SK-N-SH treated with all-trans-retinoic acid at 6 μM for 48 hours (cell line): Measurements from ENCODE around the gene ABCA12.

Experiments
- ARNTL ChIP-seq: fragments of 450-650 bp; formaldehyde crosslinking; IDR thresholded peaks from 2 replicates; pipeline ENCODE4 v1.5.0; 2020; ENCODE audit warnings: low read depth, mild to moderate bottlenecking, moderate library complexity, borderline replicate concordance
- CSRNP3 ChIP-seq: fragments of 250-450 bp; sonication (Bioruptor Pico); IDR thresholded peaks from 2 replicates; pipeline ENCODE4 v1.5.1; 2021; ENCODE audit warnings: mild to moderate bottlenecking, moderate library complexity
- ISL1 ChIP-seq: fragments of 250-450 bp; sonication (Bioruptor Pico); IDR thresholded peaks from 2 replicates; pipeline ENCODE4 v2.1.2; 2022; ENCODE audit warnings: mild to moderate bottlenecking, moderate library complexity
- PATZ1 ChIP-seq: fragments of 250-450 bp; sonication (Bioruptor Pico); IDR thresholded peaks from 2 replicates; pipeline ENCODE4 v1.8.0; 2020; ENCODE audit warnings: mild to moderate bottlenecking, moderate library complexity, borderline replicate concordance
- PPARA ChIP-seq: fragments of 250-450 bp; sonication (Bioruptor Pico); IDR thresholded peaks from 2 replicates; pipeline ENCODE4 v1.5.0; 2020; ENCODE audit warnings: mild to moderate bottlenecking, borderline replicate concordance
- RARB ChIP-seq: fragments of 250-450 bp; sonication (Bioruptor Pico); IDR thresholded peaks from 2 replicates; pipeline ENCODE4 v1.8.0; 2021; ENCODE audit warnings: mild to moderate bottlenecking, moderate library complexity
- SNAI2 ChIP-seq: fragments of 250-450 bp; sonication (Bioruptor Pico); IDR thresholded peaks from 2 replicates; pipeline ENCODE4 v1.5.0; 2020; ENCODE audit warnings: mild to moderate bottlenecking, moderate library complexity
- TSHZ2 ChIP-seq: fragments of 250-450 bp; sonication (Bioruptor Pico); IDR thresholded peaks from 2 replicates; pipeline ENCODE4 v1.5.0; 2020; ENCODE audit warnings: mild to moderate bottlenecking, moderate library complexity
- ZC3H10 ChIP-seq: fragments of 250-450 bp; sonication (Bioruptor Pico); IDR thresholded peaks from 2 replicates; pipeline ENCODE4 v1.5.1; 2021; ENCODE audit warnings: mild to moderate bottlenecking, moderate library complexity
- ZFP3 ChIP-seq: fragments of 250-450 bp; sonication (Bioruptor Pico); IDR thresholded peaks from 2 replicates; pipeline ENCODE4 v1.5.0; 2020; ENCODE audit warnings: mild to moderate bottlenecking, moderate library complexity
- ZNF70 ChIP-seq: fragments of 450-650 bp; formaldehyde crosslinking; IDR thresholded peaks from 2 replicates; pipeline ENCODE4 v1.5.0; 2020; ENCODE audit warnings: mild to moderate bottlenecking, moderate library complexity

GRCh38 chr2:215171151-215171550 is 32.7 kb upstream of the ABCA12 start:
- no peak for TF ChIP-seq PPARA (CRISPR knock-in tag)
- no peak for TF ChIP-seq ZFP3 (CRISPR knock-in tag)
- TF ChIP-seq SNAI2 (CRISPR knock-in tag) = no peak
- no peak for TF ChIP-seq ISL1 (CRISPR knock-in tag)
- TF ChIP-seq PATZ1 (CRISPR knock-in tag) = no peak
- no peak for TF ChIP-seq CSRNP3
- no peak for TF ChIP-seq ZC3H10 (CRISPR knock-in tag)
- no peak for TF ChIP-seq ZNF70 (CRISPR knock-in tag)
- TF ChIP-seq TSHZ2 (CRISPR knock-in tag) = no peak
- no peak for TF ChIP-seq ARNTL
- TF ChIP-seq RARB (CRISPR knock-in tag) = no peak
